Endometrium (tissue), 2 donors: ENCODE measurements around the gene ZNF502.

Experiments used
- FAIRE-seq: peaks from 2 replicates; lab custom pipeline; 2012; peaks lifted over from hg19 to GRCh38; lab: Jason Lieb, UNC
- donor health status: control.
- donor health status: control.

The ZNF502 gene

GRCh38 chr3:44771424-44772098, 59.1 kb downstream of the ZNF502 start:
- FAIRE-seq = no peak

GRCh38 chr3:44772099-44772442, 59.6 kb downstream of the ZNF502 start:
- no peak for FAIRE-seq
